GM12875 (cell line): Measurements from ENCODE around the gene COX6B2.

Experiments used
- H3K4me3 ChIP-seq: one replicate; pipeline ENCODE4 v1.5.1; 2011; ENCODE audit warnings: low read depth, low read length, control low read depth
- TF ChIP-seq, protein P1 (sequence below): IDR thresholded peaks from 2 replicates; pipeline ENCODE4 v1.5.1; 2011; ENCODE audit warnings: low read depth, mild to moderate bottlenecking, control low read depth, inconsistent platforms, low read length, moderate library complexity, borderline replicate concordance; ENCODE audit not compliant: insufficient read depth

COX6B2 gene

GRCh38 chr19:55355213-55355821, 798 bp upstream of the COX6B2 start:
- no peak overlapping the region for H3K4me3 ChIP-seq
- TF ChIP-seq, protein P1, sequence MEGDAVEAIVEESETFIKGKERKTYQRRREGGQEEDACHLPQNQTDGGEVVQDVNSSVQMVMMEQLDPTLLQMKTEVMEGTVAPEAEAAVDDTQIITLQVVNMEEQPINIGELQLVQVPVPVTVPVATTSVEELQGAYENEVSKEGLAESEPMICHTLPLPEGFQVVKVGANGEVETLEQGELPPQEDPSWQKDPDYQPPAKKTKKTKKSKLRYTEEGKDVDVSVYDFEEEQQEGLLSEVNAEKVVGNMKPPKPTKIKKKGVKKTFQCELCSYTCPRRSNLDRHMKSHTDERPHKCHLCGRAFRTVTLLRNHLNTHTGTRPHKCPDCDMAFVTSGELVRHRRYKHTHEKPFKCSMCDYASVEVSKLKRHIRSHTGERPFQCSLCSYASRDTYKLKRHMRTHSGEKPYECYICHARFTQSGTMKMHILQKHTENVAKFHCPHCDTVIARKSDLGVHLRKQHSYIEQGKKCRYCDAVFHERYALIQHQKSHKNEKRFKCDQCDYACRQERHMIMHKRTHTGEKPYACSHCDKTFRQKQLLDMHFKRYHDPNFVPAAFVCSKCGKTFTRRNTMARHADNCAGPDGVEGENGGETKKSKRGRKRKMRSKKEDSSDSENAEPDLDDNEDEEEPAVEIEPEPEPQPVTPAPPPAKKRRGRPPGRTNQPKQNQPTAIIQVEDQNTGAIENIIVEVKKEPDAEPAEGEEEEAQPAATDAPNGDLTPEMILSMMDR = no peak

GRCh38 chr19:55353803-55354697, 469 bp downstream of the COX6B2 start:
- TF ChIP-seq, protein P1 = no peak
- H3K4me3 ChIP-seq = no peak overlapping the region

DNA sequence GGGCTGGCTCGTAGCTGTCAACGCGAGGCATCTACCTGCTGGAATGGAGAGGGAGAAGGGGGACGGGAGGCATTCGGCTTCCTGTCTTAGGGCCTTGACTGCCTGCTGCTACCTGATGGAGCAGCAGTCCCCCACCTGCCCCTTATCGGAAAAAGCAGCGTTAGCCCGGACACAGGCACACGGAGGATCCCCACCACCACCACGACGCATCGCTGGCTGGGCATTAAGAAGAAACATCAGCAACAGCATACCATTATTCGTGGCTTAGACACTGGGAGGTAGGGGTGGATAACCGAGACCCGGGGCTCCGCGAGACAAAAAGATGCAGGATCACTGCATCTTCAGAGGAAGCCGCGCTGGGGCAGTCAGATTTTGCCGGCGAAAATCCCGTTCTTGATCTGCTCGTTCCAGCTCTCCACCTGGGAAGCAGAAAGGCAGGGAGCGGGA, 1.1 kb downstream of the COX6B2 start:
- TF ChIP-seq, protein P1 = no peak
- no peak overlapping the region for H3K4me3 ChIP-seq

DNA sequence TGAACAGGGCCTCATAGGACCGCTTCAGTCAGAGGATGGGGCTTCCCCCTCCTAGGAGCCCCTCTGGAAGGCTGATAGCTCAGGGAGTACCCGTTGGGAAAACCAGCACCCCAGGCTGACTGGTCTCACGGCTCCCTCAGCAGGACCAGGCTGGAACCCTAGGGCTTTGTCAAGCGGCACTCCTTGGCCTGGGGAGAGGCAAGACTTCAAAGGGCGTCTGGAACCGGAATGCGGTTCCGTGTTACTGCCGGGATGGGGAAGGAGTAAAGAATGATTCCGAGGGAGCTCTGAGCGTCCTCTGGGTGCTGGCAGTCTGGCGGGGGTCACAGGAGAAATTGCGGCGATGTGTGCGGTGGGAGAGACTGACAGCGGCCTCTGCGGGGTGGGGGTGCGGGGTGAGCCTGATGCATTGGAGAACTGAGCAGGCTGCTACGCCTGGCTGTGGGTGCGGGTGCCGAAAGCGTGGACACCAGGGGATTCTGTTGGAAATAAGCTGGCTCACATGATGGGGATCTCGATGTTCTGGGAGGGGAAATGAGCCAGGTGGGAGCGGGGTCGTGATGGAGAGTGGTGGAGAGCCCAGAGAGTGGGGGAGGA, 1.9 kb downstream of the COX6B2 start:
- H3K4me3 ChIP-seq = no peak overlapping the region
- TF ChIP-seq, protein P1 = no peak

DNA sequence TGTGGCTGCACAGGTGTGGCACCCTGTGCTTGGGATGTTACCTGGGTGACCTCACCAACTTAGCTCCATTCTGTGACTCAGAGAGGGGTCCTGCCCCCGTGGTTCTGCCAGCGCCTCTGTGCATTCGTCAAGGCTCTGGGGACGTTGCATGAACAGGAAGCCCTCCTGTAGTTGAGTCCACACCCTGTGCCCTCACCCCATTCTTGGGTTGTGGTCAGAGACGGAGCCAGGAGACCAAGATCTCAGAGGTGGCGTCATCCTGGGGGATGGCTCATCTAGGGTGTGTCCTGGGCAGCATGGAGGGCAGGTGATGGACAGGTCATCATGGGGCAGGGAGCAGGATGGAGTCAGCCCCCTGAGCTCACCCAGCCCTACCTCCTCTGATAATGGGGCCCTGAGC, 2.5 kb downstream of the COX6B2 start:
- H3K4me3 ChIP-seq = no peak overlapping the region
- TF ChIP-seq, protein P1 = no peak

DNA sequence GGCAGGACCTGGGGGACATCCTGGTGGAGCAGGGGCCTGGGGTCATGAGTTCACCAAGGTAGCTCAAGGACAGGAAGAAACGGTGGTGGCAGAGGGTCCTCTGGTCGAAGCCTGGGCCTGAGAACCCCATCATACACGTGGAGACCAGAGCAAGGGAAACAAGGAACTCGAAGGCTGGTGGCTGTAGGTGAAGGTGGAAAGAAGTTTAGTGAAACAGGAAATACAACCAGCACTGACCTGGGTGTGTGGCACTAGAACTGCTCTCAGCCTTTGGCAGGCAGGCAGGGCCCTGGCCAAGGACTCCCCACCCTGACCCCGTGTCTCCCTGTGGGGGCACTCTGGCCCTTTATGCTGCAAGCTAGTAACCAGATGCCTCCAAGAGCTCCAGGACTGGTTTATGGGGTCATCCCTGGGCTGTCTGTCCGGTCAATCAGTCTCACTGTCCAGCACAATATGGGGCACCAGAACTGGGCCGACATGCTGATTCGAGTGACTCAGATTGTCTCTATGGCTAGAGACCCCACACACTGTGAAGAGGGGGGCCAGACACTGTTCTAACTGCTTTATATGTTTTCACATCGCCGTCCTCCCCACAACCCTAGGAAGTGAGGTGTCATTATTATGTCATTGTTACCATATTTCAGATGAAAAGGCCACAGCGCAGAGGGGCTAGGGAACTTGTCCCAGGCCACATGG, 3.8 kb downstream of the COX6B2 start:
- TF ChIP-seq, protein P1 = no peak

More for the DNA sequence above, 3.8 kb downstream of the COX6B2 start:
- H3K4me3 ChIP-seq = no peak overlapping the region
